HepG2 (cell line): ENCODE data around the gene LRRC72.
"Not testable (repeated sequence)": the region's sequence is repeated elsewhere in the genome, so short reads cannot be mapped to it uniquely, and the experiment has no call there.

Experiments used
- ARNTL ChIP-seq: sonication (generic); formaldehyde crosslinking; IDR thresholded peaks from 2 replicates; pipeline ENCODE4 v1.4.0; 2020; ENCODE audit warnings: mild to moderate bottlenecking, missing genetic modification reagents
- CC2D1A ChIP-seq: sonication (generic); formaldehyde crosslinking; IDR thresholded peaks from 2 replicates; pipeline ENCODE4 v1.8.1; 2023; ENCODE audit warnings: mild to moderate bottlenecking, missing genetic modification reagents
- HMGA1 ChIP-seq: sonication (generic); formaldehyde crosslinking; conservative IDR thresholded peaks from 2 replicates; pipeline ENCODE4 v1.4.0; 2020; ENCODE audit warnings: missing genetic modification reagents
- KLF12 ChIP-seq: sonication (generic); formaldehyde crosslinking; IDR thresholded peaks from 2 replicates; pipeline ENCODE4 v1.4.0; 2020; ENCODE audit warnings: missing genetic modification reagents, borderline replicate concordance
- NR2F1 ChIP-seq, 2 experiments: fragments of 450-650 bp in 1 of 2; formaldehyde crosslinking in 1 of 2; IDR thresholded peaks; 2 replicates each; pipeline versions ENCODE4 v1.5.0 to v1.6.1; 2016 to 2020; ENCODE audit warnings: mild to moderate bottlenecking in 1 of 2, missing compliant biosample characterization in 1 of 2, missing genetic modification reagents in 1 of 2, moderate library complexity in 1 of 2
- SRF ChIP-seq: IDR thresholded peaks from 2 replicates; pipeline ENCODE4 v1.6.1; 2011; ENCODE audit warnings: mild to moderate bottlenecking, low read depth, low read length, moderate library complexity
- SYNCRIP ChIP-seq: fragments of 200-400 bp; formaldehyde crosslinking; IDR thresholded peaks from 2 replicates; pipeline ENCODE4 v1.6.1; 2018; ENCODE audit warnings: mild to moderate bottlenecking, low read depth, low read length; ENCODE audit not compliant: insufficient read depth
- ZBTB7B ChIP-seq: sonication (generic); formaldehyde crosslinking; IDR thresholded peaks from 2 replicates; pipeline ENCODE4 v1.4.0; 2020; ENCODE audit warnings: missing genetic modification reagents
- ZNF225 ChIP-seq: sonication (generic); formaldehyde crosslinking; IDR thresholded peaks from 2 replicates; pipeline ENCODE4 v1.4.0; 2020; ENCODE audit warnings: mild to moderate bottlenecking, missing genetic modification reagents
- ZNF772 ChIP-seq: sonication (generic); formaldehyde crosslinking; IDR thresholded peaks from 2 replicates; pipeline ENCODE4 v1.5.0; 2020; ENCODE audit warnings: mild to moderate bottlenecking, missing genetic modification reagents
- TF ChIP-seq, protein P1 (sequence below): sonication (generic); formaldehyde crosslinking; IDR thresholded peaks from 2 replicates; pipeline ENCODE4 v1.8.0; 2022; ENCODE audit warnings: missing genetic modification reagents, mild to moderate bottlenecking, borderline replicate concordance
- TF ChIP-seq, protein P2 (sequence below): conservative IDR thresholded peaks from 2 replicates; pipeline ENCODE4 v1.6.1; 2018; ENCODE audit warnings: missing genetic modification reagents
- TF ChIP-seq, protein P3 (sequence below): sonication (generic); formaldehyde crosslinking; IDR thresholded peaks from 2 replicates; pipeline ENCODE4 v1.8.1; 2023; ENCODE audit warnings: mild to moderate bottlenecking, missing genetic modification reagents
- TF ChIP-seq, protein P4 (sequence below): sonication (generic); formaldehyde crosslinking; IDR thresholded peaks from 2 replicates; pipeline ENCODE4 v1.5.0; 2020; ENCODE audit warnings: mild to moderate bottlenecking, missing genetic modification reagents, moderate library complexity

DNA sequence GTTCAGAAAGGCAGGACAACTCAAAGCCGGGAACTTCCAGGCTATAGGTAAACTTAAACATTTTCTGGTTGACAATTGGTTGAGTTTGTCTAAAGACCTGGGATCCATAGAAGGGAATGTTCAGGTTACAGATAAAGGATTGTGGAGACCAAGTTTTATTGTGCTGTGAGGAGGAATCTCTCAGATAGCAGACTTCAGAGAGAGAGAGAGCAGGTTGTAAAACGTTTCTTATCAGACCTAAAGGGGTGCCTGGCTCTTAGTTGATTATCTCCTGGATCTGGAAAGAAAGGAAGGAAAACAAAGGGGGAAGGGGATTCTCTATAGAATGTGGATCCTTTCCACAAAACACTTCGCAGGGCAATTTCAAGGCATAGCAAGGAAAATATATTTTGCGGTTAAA lies 69.0 kb downstream of the LRRC72 start:
- TF ChIP-seq, protein P1, sequence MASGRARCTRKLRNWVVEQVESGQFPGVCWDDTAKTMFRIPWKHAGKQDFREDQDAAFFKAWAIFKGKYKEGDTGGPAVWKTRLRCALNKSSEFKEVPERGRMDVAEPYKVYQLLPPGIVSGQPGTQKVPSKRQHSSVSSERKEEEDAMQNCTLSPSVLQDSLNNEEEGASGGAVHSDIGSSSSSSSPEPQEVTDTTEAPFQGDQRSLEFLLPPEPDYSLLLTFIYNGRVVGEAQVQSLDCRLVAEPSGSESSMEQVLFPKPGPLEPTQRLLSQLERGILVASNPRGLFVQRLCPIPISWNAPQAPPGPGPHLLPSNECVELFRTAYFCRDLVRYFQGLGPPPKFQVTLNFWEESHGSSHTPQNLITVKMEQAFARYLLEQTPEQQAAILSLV (CRISPR knock-in tag) = not testable (repeated sequence)
- TF ChIP-seq SYNCRIP; CC2D1A (CRISPR knock-in tag); ARNTL (CRISPR knock-in tag); ZNF772 (CRISPR knock-in tag); HMGA1 (CRISPR knock-in tag); ZNF225 (CRISPR knock-in tag); KLF12 (CRISPR knock-in tag); SRF; NR2F1 (CRISPR knock-in tag; IDR thresholded peaks at IDR 0.05); ZBTB7B (CRISPR knock-in tag): not testable (repeated sequence)
- TF ChIP-seq, protein P2, sequence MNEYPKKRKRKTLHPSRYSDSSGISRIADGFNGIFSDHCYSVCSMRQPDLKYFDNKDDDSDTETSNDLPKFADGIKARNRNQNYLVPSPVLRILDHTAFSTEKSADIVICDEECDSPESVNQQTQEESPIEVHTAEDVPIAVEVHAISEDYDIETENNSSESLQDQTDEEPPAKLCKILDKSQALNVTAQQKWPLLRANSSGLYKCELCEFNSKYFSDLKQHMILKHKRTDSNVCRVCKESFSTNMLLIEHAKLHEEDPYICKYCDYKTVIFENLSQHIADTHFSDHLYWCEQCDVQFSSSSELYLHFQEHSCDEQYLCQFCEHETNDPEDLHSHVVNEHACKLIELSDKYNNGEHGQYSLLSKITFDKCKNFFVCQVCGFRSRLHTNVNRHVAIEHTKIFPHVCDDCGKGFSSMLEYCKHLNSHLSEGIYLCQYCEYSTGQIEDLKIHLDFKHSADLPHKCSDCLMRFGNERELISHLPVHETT (CRISPR knock-in tag) = not testable (repeated sequence)
- TF ChIP-seq, protein P3, sequence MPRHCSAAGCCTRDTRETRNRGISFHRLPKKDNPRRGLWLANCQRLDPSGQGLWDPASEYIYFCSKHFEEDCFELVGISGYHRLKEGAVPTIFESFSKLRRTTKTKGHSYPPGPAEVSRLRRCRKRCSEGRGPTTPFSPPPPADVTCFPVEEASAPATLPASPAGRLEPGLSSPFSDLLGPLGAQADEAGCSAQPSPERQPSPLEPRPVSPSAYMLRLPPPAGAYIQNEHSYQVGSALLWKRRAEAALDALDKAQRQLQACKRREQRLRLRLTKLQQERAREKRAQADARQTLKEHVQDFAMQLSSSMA (CRISPR knock-in tag) = not testable (repeated sequence)
- TF ChIP-seq, protein P4, sequence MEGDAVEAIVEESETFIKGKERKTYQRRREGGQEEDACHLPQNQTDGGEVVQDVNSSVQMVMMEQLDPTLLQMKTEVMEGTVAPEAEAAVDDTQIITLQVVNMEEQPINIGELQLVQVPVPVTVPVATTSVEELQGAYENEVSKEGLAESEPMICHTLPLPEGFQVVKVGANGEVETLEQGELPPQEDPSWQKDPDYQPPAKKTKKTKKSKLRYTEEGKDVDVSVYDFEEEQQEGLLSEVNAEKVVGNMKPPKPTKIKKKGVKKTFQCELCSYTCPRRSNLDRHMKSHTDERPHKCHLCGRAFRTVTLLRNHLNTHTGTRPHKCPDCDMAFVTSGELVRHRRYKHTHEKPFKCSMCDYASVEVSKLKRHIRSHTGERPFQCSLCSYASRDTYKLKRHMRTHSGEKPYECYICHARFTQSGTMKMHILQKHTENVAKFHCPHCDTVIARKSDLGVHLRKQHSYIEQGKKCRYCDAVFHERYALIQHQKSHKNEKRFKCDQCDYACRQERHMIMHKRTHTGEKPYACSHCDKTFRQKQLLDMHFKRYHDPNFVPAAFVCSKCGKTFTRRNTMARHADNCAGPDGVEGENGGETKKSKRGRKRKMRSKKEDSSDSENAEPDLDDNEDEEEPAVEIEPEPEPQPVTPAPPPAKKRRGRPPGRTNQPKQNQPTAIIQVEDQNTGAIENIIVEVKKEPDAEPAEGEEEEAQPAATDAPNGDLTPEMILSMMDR = not testable (repeated sequence)
